IPS-15b (cell line): ENCODE data around the gene SHISA9.

Source experiments
- H3K27me3 ChIP-seq: one replicate; pipeline ENCODE4 v1.6.1; 2013; ENCODE audit warnings: low read length; ENCODE audit not compliant: control insufficient read depth, insufficient read depth
- H3K36me3 ChIP-seq: one replicate; pipeline ENCODE4 v1.6.1; 2013; ENCODE audit warnings: low read length; ENCODE audit not compliant: control insufficient read depth, insufficient read depth
- H3K4me1 ChIP-seq: one replicate; pipeline ENCODE4 v1.6.1; 2013; ENCODE audit warnings: mild to moderate bottlenecking, low read length; ENCODE audit not compliant: control insufficient read depth, insufficient read depth
- H3K4me3 ChIP-seq: one replicate; pipeline ENCODE4 v1.5.1; 2013; ENCODE audit warnings: low read depth, low read length
- H3K9ac ChIP-seq: one replicate; pipeline ENCODE4 v1.6.1; 2013; ENCODE audit warnings: low read depth, mild to moderate bottlenecking, low read length
- H3K9me3 ChIP-seq: one replicate; pipeline ENCODE4 v1.6.1; 2013; ENCODE audit warnings: mild to moderate bottlenecking, low read length; ENCODE audit not compliant: control insufficient read depth, insufficient read depth

SHISA9 gene

DNA sequence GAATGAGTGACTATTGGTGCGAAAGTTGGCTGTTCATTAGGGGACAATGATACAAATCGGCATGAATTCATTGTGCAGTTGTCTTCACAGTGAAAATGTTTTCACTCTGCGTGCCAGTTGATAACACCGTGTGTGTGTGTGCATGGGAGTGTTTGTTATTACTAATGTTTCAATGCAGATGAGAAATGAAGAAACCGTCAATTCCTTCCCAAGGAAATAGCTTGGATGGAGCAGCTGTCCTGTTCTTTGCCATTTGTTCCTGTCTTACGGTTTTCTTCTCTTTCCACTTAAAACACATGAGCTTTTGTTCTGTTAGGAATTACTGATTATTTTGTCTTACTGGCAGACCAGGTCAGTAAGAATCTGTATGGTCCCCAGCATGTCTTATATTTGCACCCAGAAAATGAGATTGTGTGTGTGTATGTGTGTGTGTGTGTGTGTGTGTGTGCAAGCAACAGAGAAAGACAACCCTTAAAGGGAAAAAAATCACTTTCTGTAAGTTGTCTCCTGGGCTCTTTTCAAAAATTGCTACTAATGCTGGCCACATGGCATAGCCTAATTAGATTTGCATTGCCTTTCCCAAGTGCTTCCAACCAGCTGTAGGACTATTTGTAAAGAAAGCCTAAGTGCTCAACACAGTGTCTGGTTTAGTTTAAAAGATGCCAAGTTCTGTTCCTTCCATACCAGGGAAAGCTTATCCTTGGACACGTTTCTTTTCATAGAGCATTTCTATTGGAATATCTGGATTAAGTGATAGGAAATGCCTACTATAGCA lies 23.8 kb downstream of the SHISA9 start:
- Histone ChIP-seq H3K9ac (no peak overlapping the region), H3K27me3 (no peaks in the 10 kb centered on the region), H3K36me3 (no peaks in the 10 kb centered on the region), H3K4me1 (no peaks in the 10 kb centered on the region), H3K9me3 (no peaks in the 10 kb centered on the region), H3K4me3 (no peak overlapping the region)

DNA sequence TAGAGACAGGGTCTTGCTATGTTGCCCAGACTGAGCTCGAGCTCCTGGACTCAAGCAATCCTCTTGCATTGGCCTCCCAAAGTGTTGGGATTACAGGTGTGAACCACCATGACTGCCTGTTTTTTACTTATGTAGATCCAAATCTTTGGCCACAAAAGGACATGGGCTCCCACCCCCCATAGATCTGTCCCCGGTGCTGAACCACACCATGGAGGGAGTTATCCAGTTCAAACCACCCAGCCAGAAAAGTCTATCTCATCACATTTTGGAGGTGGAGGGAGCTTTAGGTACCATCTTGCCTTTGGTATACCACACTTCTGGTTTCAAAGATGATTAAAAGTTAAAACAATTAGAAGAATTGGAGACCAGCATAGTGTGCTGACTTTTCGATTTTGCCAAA lies 26.2 kb downstream of the SHISA9 start:
- Histone ChIP-seq H3K4me3 (no peak overlapping the region), H3K4me1 (no peaks in the 10 kb centered on the region), H3K36me3 (no peaks in the 10 kb centered on the region), H3K27me3 (no peaks in the 10 kb centered on the region), H3K9me3 (no peaks in the 10 kb centered on the region), H3K9ac (no peak overlapping the region)

DNA sequence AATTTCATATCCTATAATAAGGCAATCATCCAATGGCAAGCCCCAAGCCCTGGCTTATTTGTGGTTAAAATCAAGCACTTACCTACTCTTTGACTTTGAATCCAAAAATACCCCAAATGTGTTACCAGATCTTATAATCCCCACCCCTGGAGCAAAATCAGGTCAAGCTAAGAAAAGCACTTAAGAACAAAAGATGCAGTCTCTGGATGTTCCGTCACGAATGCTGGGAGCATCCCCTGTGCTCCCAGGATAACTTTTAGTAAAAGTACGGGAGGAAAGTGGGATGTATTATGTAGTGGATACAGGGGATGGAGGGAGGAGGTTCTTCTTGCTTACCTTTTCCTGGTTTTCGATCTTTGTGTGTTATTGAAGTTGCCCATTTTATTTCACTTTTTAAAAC lies 29.5 kb downstream of the SHISA9 start:
- Histone ChIP-seq H3K36me3 (no peaks in the 10 kb centered on the region), H3K9me3 (no peaks in the 10 kb centered on the region), H3K9ac (no peak overlapping the region), H3K4me1 (no peaks in the 10 kb centered on the region), H3K4me3 (no peak overlapping the region), H3K27me3 (no peaks in the 10 kb centered on the region)

DNA sequence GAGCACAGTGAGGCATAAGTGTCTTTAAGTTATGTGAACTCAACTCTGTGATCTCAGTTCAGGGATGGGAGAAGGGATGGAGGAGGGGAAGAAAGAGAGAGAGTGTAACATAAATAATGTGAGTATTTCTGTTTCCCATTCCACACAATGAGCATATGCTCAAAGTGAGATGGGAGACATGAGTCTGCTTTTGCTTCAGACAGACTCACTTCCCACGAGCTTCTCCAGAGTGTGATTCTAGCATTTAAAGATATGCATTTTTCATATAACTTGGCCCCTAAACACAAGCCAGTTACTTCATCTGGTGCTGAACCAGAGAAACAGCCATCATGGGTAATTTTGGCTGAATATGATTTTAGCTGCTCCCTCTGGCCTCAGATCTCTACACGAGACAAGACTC lies 35.0 kb downstream of the SHISA9 start:
- no peaks in the 10 kb centered on the region for H3K9me3 ChIP-seq
- H3K9ac ChIP-seq, result no peak overlapping the region
- H3K4me3 ChIP-seq, result no peak overlapping the region
- H3K27me3 ChIP-seq, result no peaks in the 10 kb centered on the region
- no peaks in the 10 kb centered on the region for H3K36me3 ChIP-seq
- no peaks in the 10 kb centered on the region for H3K4me1 ChIP-seq

DNA sequence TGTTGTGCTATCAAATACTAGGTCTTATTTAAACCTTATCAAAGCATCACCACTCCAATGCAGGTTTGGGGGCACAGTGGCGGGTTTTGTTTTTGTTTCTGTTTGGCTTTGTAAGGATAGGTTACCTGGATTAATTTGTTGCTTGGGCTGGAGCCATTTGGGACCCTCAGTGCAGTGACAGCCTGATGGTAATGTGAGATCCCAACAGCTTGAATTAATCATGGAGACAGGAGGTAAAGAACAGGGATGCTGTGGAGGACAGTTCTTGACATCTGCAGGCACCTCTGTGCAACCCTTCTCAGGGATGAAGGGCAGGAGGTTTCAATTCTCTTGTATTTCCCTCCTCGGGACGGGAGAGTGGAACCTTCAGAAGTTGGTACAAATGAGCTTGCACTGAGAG lies 40.5 kb downstream of the SHISA9 start:
- Histone ChIP-seq H3K4me3 (no peak overlapping the region), H3K9me3 (no peaks in the 10 kb centered on the region), H3K9ac (no peak overlapping the region), H3K27me3 (no peaks in the 10 kb centered on the region), H3K36me3 (no peaks in the 10 kb centered on the region), H3K4me1 (no peaks in the 10 kb centered on the region)

DNA sequence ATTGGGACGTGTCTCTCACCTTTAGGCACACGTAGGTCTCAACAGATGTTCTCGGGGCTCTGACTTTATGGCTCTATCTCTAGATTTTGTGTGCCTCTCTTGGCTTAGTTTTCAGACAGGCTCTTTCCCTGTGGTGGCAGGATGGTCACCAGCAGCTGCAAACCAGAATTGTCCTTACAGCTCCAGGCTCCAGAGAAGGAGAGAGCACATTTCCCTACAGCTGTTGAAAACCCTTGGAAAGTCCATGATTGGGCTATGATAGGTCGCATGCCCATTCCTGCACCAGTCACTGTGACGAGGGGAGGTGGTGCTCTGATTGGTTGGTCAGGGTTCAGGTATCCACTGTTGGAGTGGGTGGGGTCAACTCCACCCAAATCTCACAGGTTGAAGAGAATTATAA lies 41.5 kb downstream of the SHISA9 start:
- H3K9ac ChIP-seq, result peak overlapping the region; percentile 57
- H3K27me3 ChIP-seq, result no peaks in the 10 kb centered on the region
- H3K9me3 ChIP-seq, result no peaks in the 10 kb centered on the region
- H3K4me3 ChIP-seq, result no peak overlapping the region
- H3K4me1 ChIP-seq, result no peaks in the 10 kb centered on the region
- H3K36me3 ChIP-seq, result no peaks in the 10 kb centered on the region

DNA sequence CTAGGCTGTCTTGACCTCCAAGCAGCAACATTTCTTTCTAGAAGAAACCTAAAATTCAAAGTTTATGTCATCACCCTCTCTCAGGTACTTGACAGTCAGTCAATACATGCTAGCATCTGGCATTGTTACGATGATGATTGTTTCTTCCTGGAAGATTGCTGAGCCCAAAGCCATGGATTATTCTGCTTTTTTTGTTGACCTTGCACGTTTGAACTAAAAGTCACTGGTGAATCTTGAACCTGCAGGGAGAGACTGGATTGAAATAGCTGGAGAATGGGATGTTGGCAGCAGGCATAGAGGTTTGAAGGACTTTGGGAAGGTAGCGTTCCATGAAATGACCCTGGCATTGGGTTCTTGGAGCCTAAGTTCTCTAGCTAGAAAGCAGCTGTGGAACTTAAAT lies 42.9 kb downstream of the SHISA9 start:
- no peaks in the 10 kb centered on the region for H3K4me1 ChIP-seq
- no peak overlapping the region for H3K4me3 ChIP-seq
- H3K36me3 ChIP-seq, result no peaks in the 10 kb centered on the region
- H3K9ac ChIP-seq, result no peak overlapping the region
- no peaks in the 10 kb centered on the region for H3K9me3 ChIP-seq
- H3K27me3 ChIP-seq, result no peaks in the 10 kb centered on the region

DNA sequence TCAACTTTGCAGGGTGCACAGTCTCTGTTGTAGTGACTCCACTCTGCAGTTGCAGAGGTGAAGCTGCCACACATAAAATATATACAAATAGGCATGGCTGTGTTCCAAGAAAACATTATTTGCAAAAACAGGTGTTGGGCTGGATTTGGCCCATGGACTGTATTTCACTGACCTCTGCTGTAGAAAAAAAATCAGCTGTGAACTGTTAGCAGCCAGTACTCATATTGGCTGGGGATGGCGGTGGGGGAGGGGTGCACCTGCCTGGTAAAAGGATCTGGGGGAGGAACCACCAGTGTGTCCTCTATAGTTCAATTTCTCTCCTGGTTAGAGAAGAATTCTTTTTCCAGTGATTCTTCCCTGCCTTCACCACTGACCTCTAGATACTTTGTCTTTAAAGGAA lies 50.0 kb downstream of the SHISA9 start:
- Histone ChIP-seq H3K9me3 (no peaks in the 10 kb centered on the region), H3K4me1 (peaks cover 8% of the 10 kb centered on the region), H3K4me3 (no peak overlapping the region), H3K36me3 (no peaks in the 10 kb centered on the region), H3K27me3 (no peaks in the 10 kb centered on the region), H3K9ac (no peak overlapping the region)

DNA sequence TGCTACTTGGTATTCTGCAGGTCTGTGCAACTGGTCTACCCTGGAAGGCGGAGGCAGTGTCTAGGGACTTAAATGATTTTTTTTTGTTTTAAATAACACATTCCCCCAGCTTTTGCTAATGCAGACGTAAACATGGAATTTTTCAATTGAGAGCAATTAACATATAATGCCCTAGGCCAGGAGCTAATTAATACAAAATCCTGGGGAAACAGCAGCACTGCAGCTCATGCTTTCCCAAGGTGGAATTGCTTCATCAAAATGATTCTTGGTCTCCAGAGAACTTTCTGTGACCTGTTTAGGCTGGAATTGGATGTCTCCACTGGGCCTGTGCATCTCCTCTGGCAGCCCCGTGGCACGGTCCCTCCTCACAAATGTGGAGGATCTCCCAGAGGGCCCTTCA lies 50.6 kb downstream of the SHISA9 start:
- H3K27me3 ChIP-seq, result no peaks in the 10 kb centered on the region
- no peak overlapping the region for H3K9ac ChIP-seq
- H3K9me3 ChIP-seq, result no peaks in the 10 kb centered on the region
- H3K36me3 ChIP-seq, result no peaks in the 10 kb centered on the region
- peaks cover 8% of the 10 kb centered on the region for H3K4me1 ChIP-seq
- no peak overlapping the region for H3K4me3 ChIP-seq

DNA sequence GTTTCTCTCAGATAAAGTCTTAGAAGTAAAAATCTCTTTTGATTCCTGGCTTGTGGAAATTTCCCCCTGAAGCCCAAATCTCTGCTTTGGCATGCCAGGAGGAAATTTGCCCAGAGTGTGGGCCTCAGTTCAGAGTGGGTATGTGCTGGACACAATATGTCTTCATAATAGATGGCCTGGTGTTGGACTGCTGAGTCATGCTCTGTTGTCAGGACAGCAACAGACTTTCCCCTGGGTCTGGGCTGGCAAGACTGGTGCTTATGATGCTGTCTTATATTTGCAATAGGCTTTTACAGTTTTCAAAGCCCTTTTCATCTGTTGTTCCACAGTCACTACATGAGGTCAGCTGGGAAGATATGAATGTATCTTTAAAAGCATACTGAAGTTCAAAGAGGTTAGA lies 57.0 kb downstream of the SHISA9 start:
- Histone ChIP-seq H3K4me3 (no peak overlapping the region), H3K27me3 (no peaks in the 10 kb centered on the region), H3K4me1 (no peaks in the 10 kb centered on the region), H3K9ac (no peak overlapping the region), H3K36me3 (no peaks in the 10 kb centered on the region), H3K9me3 (no peaks in the 10 kb centered on the region)

DNA sequence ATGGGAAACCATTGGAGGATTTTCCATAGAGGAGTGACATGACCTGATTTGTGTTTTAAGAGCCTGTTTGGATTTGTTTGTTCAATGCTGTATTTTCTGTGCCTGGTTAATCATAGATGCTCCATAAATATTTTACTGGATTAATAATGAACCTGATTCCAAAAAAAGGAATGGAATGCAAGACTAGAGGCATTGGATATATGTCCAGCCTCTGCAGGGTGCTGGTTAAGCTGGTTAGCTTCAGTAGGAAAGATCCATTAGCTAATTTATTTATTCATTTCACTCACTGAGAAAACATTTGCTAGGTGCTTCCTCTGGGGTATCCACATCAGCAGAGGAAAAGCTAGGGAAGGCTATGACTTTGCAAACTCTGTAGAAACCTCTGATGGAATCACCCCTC lies 57.7 kb downstream of the SHISA9 start:
- Histone ChIP-seq H3K4me1 (no peaks in the 10 kb centered on the region), H3K27me3 (no peaks in the 10 kb centered on the region), H3K36me3 (no peaks in the 10 kb centered on the region), H3K9me3 (no peaks in the 10 kb centered on the region), H3K4me3 (no peak overlapping the region), H3K9ac (no peak overlapping the region)

DNA sequence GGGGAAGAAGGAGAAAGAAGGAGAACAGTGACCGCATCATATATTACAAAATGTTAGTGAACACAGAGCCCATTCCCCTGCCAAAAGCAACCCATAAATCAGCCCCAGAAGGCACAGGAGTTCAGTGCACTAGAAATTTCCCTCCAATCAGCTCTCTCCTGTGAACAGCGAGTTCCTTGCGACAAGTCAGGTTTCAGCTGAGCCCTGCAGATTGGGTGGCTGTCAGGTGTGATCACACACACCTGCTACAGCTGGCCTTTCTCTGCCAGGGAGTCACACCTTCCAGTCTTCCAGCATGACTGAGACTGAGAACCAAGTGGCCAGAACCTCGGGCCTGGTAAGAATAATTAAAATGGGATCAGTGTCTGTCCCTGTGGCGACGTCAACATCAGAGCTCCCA lies 60.2 kb downstream of the SHISA9 start:
- Histone ChIP-seq H3K27me3 (no peaks in the 10 kb centered on the region), H3K36me3 (no peaks in the 10 kb centered on the region), H3K4me3 (no peak overlapping the region), H3K4me1 (no peaks in the 10 kb centered on the region), H3K9ac (no peak overlapping the region), H3K9me3 (no peaks in the 10 kb centered on the region)
